Measurements from ENCODE around the gene BCL2. TPM values are rescaled to one million over a fixed set of nuclear protein-coding genes. Genes with fewer than 3 reads are reported as not detected.

The BCL2 gene
- total and polyA plus RNA-seq, 9 of the 15 experiments (the other 6 are each of a cell fraction or from before 2014, with no cell fraction given) = 0.10 to 1.1 (median 0.65) TPM

DNA sequence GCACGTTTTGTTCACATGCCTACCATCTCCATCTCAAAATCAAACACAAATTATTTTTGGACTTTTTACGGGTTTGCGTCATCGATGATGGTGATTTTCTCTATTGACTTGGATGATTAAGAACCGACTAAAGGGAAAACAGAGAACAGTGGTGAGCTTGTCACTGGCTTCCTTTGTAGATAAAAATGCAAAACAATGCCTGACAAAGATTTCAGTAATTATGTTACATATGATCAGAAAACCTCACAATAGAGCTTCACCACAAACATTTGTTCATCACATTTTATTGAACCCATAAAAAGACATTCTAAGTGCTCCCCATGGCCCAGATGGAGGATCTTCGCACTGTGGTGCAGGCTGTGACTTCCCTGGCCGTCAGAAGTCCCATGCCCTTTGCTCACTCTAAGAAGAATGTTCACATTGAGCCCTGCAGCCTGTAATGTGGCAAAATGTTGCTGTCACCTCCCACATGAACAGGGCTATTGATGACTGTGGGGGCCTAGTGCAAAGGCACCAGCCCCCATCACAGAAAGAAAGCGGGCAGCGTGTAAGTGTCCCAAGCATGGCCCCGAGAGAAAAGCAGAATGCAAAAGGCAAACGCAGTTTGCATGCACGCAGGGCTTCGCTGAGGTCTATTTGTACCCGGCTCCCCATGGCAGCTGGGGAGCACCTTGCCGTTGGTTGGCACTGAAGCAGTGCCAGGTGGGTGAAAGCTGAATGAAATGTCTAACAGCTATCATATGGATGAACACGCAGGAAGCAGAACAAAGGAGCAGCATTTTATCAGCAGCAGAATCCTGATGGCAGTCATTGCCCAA lies 60.6 kb downstream of the BCL2 start:
- Histone ChIP-seq H2AFZ (ENCODE audit: low read depth, low read length) (no peak overlapping the region), H3K4me3 (no peak overlapping the region), H3K4me2 (ENCODE audit: insufficient read depth, low read length) (no peak overlapping the region), H3K4me1 (replicated peaks in 1 of 2; ENCODE audit: control insufficient read depth in 2 of 2, insufficient read depth in 2 of 2, low read length in 2 of 2) (no peaks in the 10 kb centered on the region), H3K9me3 (replicated peaks; ENCODE audit: control insufficient read depth, insufficient read depth, low read depth, low read length) (no peaks in the 10 kb centered on the region), H4K20me1 (replicated peaks; ENCODE audit: control insufficient read depth, insufficient read depth, low read length) (no peaks in the 10 kb centered on the region), H3K9me1 (ENCODE audit: control insufficient read depth, insufficient read depth, low read length) (no peaks in the 10 kb centered on the region), H3K9ac (ENCODE audit: insufficient read depth in 1 of 2, low read depth in 2 of 2, low read length in 2 of 2) (no peak overlapping the region), H3K36me3 (ENCODE audit: control insufficient read depth, insufficient read depth, low read length) (no peaks in the 10 kb centered on the region), H3K27me3 (ENCODE audit: control insufficient read depth in 2 of 2, insufficient read depth in 2 of 2, low read length in 2 of 2) (peaks cover 0 to 17% of the 10 kb centered on the region in 2 experiments; a peak in 3 of 5 replicates), H3K27ac (ENCODE audit: extremely low read depth, low read depth, low read length) (no peak overlapping the region), H3K79me2 (ENCODE audit: control insufficient read depth, insufficient read depth, low read length) (no peaks in the 10 kb centered on the region)
- CTCF ChIA-PET (ENCODE audit: low intra/inter-chr PET ratio) = no interaction called here
- FAIRE-seq (no peak), DNase-seq (ENCODE audit: extremely low read depth in 1 of 4, low spot score in 3 of 4) (no peak), ATAC-seq (no peak)
- intact Hi-C loops (cut with micrococcal nuclease) (no loop called here), in situ Hi-C loops (cut with MboI) (no loop called here)
- BruUV-seq (replicated peaks) = no TSS peak
- WGBS (ENCODE audit: insufficient coverage, low coverage, missing lambda C conversion rate) = 5% methylated on average over 16 of the region's 16 CpGs
- POLR2A ChIA-PET = no interaction called here
- TF ChIP-seq TCF7L2 (IDR thresholded peaks at IDR 0.05; ENCODE audit: low read depth, low read length) (no peak), JUND (IDR thresholded peaks at IDR 0.05; ENCODE audit: borderline replicate concordance, low read depth, low read length) (no peak), JUND (tag; IDR thresholded peaks at IDR 0.05; ENCODE audit: borderline replicate concordance, low read depth, low read length) (no peak), ZNF785 (CRISPR knock-in tag; IDR thresholded peaks at IDR 0.05) (no peak), ZFX (CRISPR knock-in tag; IDR thresholded peaks at IDR 0.05) (no peak), NR4A1 (CRISPR knock-in tag; IDR thresholded peaks at IDR 0.05) (no peak), NR4A1 (tag; IDR thresholded peaks at IDR 0.05) (no peak), BCOR (IDR thresholded peaks at IDR 0.05) (no peak), HIVEP1 (CRISPR knock-in tag; IDR thresholded peaks at IDR 0.05) (no peak), MCM5 (IDR thresholded peaks at IDR 0.05; ENCODE audit: low read depth) (no peak), TAF7 (tag; IDR thresholded peaks at IDR 0.05) (no peak), MYNN (IDR thresholded peaks at IDR 0.05) (no peak), MYNN (CRISPR knock-in tag; IDR thresholded peaks at IDR 0.05) (no peak), GABPA (tag; conservative IDR thresholded peaks at IDR 0.05; ENCODE audit: low read depth) (no peak)
- TF ChIP-seq, protein P1, sequence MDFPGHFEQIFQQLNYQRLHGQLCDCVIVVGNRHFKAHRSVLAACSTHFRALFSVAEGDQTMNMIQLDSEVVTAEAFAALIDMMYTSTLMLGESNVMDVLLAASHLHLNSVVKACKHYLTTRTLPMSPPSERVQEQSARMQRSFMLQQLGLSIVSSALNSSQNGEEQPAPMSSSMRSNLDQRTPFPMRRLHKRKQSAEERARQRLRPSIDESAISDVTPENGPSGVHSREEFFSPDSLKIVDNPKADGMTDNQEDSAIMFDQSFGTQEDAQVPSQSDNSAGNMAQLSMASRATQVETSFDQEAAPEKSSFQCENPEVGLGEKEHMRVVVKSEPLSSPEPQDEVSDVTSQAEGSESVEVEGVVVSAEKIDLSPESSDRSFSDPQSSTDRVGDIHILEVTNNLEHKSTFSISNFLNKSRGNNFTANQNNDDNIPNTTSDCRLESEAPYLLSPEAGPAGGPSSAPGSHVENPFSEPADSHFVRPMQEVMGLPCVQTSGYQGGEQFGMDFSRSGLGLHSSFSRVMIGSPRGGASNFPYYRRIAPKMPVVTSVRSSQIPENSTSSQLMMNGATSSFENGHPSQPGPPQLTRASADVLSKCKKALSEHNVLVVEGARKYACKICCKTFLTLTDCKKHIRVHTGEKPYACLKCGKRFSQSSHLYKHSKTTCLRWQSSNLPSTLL (IDR thresholded peaks at IDR 0.05) = no peak
- TF ChIP-seq, protein P2, sequence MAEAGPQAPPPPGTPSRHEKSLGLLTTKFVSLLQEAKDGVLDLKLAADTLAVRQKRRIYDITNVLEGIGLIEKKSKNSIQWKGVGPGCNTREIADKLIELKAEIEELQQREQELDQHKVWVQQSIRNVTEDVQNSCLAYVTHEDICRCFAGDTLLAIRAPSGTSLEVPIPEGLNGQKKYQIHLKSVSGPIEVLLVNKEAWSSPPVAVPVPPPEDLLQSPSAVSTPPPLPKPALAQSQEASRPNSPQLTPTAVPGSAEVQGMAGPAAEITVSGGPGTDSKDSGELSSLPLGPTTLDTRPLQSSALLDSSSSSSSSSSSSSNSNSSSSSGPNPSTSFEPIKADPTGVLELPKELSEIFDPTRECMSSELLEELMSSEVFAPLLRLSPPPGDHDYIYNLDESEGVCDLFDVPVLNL (CRISPR knock-in tag; IDR thresholded peaks at IDR 0.05; ENCODE audit: low read depth) = no peak
- TF ChIP-seq, protein P3, sequence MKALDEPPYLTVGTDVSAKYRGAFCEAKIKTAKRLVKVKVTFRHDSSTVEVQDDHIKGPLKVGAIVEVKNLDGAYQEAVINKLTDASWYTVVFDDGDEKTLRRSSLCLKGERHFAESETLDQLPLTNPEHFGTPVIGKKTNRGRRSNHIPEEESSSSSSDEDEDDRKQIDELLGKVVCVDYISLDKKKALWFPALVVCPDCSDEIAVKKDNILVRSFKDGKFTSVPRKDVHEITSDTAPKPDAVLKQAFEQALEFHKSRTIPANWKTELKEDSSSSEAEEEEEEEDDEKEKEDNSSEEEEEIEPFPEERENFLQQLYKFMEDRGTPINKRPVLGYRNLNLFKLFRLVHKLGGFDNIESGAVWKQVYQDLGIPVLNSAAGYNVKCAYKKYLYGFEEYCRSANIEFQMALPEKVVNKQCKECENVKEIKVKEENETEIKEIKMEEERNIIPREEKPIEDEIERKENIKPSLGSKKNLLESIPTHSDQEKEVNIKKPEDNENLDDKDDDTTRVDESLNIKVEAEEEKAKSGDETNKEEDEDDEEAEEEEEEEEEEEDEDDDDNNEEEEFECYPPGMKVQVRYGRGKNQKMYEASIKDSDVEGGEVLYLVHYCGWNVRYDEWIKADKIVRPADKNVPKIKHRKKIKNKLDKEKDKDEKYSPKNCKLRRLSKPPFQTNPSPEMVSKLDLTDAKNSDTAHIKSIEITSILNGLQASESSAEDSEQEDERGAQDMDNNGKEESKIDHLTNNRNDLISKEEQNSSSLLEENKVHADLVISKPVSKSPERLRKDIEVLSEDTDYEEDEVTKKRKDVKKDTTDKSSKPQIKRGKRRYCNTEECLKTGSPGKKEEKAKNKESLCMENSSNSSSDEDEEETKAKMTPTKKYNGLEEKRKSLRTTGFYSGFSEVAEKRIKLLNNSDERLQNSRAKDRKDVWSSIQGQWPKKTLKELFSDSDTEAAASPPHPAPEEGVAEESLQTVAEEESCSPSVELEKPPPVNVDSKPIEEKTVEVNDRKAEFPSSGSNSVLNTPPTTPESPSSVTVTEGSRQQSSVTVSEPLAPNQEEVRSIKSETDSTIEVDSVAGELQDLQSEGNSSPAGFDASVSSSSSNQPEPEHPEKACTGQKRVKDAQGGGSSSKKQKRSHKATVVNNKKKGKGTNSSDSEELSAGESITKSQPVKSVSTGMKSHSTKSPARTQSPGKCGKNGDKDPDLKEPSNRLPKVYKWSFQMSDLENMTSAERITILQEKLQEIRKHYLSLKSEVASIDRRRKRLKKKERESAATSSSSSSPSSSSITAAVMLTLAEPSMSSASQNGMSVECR (CRISPR knock-in tag; IDR thresholded peaks at IDR 0.05) = no peak

All from K562 (cell line).